ENCODE measurements around the gene RBFA.

- TF ChIP-seq CTCF (IDR thresholded peaks at IDR 0.05; ENCODE audit: poor library complexity) (no peak), EZH2 (IDR thresholded peaks at IDR 0.05; ENCODE audit: borderline replicate concordance) (no peak), EZH2phosphoT487 (IDR thresholded peaks at IDR 0.05; ENCODE audit: low read depth, severe bottlenecking, unreplicated experiment) (no peak)
Observed at GRCh38 chr18:80068571-80069272, 34.5 kb downstream of the RBFA start.
